GM12873 (cell line): ENCODE results near the gene PPARG.

Source experiments
- CTCF ChIP-seq: IDR thresholded peaks from 2 replicates; pipeline ENCODE4 v1.5.1; 2012; ENCODE audit warnings: low read depth, mild to moderate bottlenecking, moderate library complexity, low read length, control low read depth; ENCODE audit not compliant: insufficient read depth; ENCODE audit errors: missing control alignments

The PPARG gene

GRCh38 chr3:12253516-12254343 is 35.1 kb upstream of the PPARG start:
- TF ChIP-seq CTCF, result no peak

DNA sequence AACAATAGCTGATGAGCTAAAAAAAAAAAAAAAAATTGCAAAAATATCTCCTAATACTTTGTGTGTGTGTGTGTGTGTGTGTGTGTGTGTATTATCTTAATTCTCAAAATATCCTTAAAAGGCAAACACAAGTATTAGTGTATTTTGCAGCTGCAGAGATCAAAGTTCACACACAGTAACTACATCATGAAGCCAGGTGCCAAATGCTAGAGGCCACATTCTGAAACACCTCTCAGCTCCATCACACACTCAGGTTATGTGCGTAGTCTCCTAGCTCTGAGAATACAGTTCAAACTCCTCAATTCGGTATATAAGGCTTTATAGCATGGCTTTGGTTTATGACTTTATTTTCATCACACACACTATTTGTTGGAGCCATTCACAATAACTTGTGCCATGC is 33.5 kb upstream of the PPARG start:
- TF ChIP-seq CTCF, result no peak

DNA sequence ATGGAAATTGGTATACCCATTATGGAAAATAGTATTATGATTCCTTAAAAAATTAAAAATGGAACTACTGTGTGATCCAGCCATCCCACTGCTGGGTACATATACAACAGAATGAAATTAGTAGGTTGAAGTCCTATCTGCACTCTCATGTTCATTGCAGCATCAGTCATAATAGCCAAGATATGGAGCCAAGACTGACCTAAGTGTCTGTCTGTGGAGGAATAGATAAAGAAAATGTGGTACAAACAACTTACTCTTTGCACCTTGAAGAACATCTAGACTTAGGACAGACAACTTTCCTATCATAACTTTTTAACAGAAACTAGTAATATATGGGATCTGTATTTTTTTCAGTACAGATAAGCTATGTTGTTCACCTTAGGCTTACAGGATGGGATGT is 30.0 kb upstream of the PPARG start:
- no peak for TF ChIP-seq CTCF

DNA sequence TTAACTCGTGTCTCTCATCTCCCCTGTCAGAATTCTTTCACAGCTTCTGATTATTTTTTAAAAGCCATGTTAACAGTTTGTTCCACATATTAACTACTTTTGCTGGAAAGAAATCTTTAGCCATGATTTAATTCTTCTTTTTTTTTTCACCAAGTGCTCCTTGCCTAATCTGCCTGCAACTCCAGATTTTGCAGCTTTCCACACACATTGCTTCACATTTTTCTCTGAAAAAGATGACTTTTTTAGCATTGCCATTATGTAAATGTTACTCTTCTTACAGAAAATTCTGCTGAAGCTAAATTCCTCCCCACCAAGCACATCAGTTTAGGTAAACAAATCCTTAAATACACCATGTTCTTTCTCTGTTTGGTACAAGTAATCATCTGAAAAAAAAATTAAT is 23.4 kb upstream of the PPARG start:
- TF ChIP-seq CTCF, result no peak

DNA sequence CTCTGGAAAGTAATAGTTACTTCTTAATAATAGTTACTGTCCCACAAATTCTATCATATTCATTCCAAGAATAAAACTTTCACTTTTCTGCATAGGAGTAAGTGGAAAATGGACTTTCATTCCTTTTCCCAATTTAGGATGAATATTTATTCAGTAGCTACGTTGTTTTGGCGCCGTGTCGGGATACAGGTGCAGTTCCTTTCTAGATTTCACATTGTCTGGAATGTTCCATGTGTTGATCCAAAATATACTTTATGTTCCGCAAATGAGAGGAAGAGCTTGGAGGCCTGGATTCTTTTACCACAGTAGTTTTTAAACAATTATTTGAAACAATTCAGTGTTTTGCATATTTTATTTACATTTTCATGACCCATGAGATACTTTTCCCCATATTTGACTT is 22.8 kb upstream of the PPARG start:
- TF ChIP-seq CTCF, result no peak

DNA sequence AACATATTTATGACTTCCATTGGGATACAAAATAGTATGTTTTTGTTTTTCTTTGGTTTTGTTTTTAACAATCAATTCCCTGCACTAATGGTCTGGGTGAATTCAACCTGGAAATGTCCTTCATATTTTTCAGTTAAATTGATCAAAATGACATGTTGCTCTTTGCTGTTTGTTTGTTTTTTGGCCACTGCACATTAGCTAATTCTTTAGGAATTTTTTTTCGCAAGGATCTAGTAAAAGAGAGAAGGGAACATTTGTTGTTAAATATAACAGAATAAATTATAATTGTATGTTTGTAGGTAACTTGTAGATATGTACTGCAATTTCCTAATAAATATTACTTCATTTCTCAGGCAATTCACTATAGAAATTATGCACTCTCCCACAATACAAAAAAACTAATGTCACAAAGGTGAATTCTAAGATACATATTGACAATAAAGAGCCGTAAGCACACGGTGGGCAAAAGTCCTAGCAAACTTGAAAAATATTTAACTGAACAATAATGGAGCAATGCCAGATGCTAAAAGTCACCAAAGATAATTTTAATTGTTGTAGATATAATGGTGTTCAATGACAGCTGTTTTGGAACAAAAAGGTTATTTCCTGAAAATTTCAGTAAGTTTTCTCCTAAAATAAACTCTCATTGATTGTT is 21.4 kb upstream of the PPARG start:
- TF ChIP-seq CTCF, result no peak

- TF ChIP-seq CTCF, result no peak
Measured at GRCh38 chr3:12268049-12268735, 20.7 kb upstream of the PPARG start.
